HUES48 (cell line): ENCODE results near the gene ANK3.

Source experiments
- H3K27ac ChIP-seq: one replicate; pipeline ENCODE4 v1.7.0; 2013; ENCODE audit warnings: low read depth, low read length, inconsistent platforms
- H3K27me3 ChIP-seq: 2 replicates; pipeline ENCODE4 v1.6.1; 2013; ENCODE audit warnings: mild to moderate bottlenecking, low read length; ENCODE audit not compliant: control insufficient read depth, insufficient read depth
- H3K36me3 ChIP-seq: 2 replicates; pipeline ENCODE4 v1.6.1; 2013; ENCODE audit warnings: low read length; ENCODE audit not compliant: control insufficient read depth, insufficient read depth
- H3K4me1 ChIP-seq: 2 replicates; pipeline ENCODE4 v1.6.1; 2013; ENCODE audit warnings: mild to moderate bottlenecking, low read length; ENCODE audit not compliant: control insufficient read depth, insufficient read depth
- H3K4me3 ChIP-seq: 2 replicates; pipeline ENCODE4 v1.5.1; 2013; ENCODE audit warnings: mild to moderate bottlenecking, low read depth, low read length
- H3K9ac ChIP-seq: 2 replicates; pipeline ENCODE4 v1.6.1; 2013; ENCODE audit warnings: mild to moderate bottlenecking, low read depth, low read length, moderate library complexity
- H3K9me3 ChIP-seq: 2 replicates; pipeline ENCODE4 v1.6.1; 2013; ENCODE audit warnings: low read length; ENCODE audit not compliant: control insufficient read depth, insufficient read depth

The ANK3 gene

GRCh38 chr10:60138842-60139241 is 250.8 kb downstream of the ANK3 start:
- H3K9ac ChIP-seq, result peak overlapping the region; percentile 88
- H3K9me3 ChIP-seq, result no peaks in the 10 kb centered on the region
- H3K36me3 ChIP-seq, result peaks cover 21% of the 10 kb centered on the region
- peak overlapping the region; percentile 74 for H3K4me3 ChIP-seq
- no peaks in the 10 kb centered on the region for H3K27me3 ChIP-seq
- H3K4me1 ChIP-seq, result peaks cover 36% of the 10 kb centered on the region
- peak overlapping the region; percentile 91 for H3K27ac ChIP-seq

- H3K27me3 ChIP-seq, result no peaks in the 10 kb centered on the region
- H3K4me3 ChIP-seq, result peak overlapping the region; percentile 74; the same call in 1 of the 2 replicates
- H3K9ac ChIP-seq, result no peak overlapping the region
- H3K9me3 ChIP-seq, result no peaks in the 10 kb centered on the region
- peaks cover 27% of the 10 kb centered on the region for H3K36me3 ChIP-seq
- peak overlapping the region; percentile 91 for H3K27ac ChIP-seq
- peaks cover 36% of the 10 kb centered on the region for H3K4me1 ChIP-seq
These were observed 251.6 kb downstream of the ANK3 start for GRCh38 chr10:60138026-60138425.

GRCh38 chr10:60137292-60137992 is 252.2 kb downstream of the ANK3 start:
- peaks cover 36% of the 10 kb centered on the region for H3K4me1 ChIP-seq
- H3K27ac ChIP-seq, result no peak overlapping the region
- H3K27me3 ChIP-seq, result no peaks in the 10 kb centered on the region
- H3K4me3 ChIP-seq, result no peak overlapping the region
- no peaks in the 10 kb centered on the region for H3K9me3 ChIP-seq
- peaks cover 29% of the 10 kb centered on the region for H3K36me3 ChIP-seq
- H3K9ac ChIP-seq, result no peak overlapping the region

- Histone ChIP-seq H3K4me1 (peaks cover 31% of the 10 kb centered on the region), H3K4me3 (no peak overlapping the region), H3K36me3 (peaks cover 29% of the 10 kb centered on the region), H3K9ac (no peak overlapping the region), H3K27me3 (no peaks in the 10 kb centered on the region), H3K9me3 (no peaks in the 10 kb centered on the region), H3K27ac (no peak overlapping the region)
These were observed 254.7 kb downstream of the ANK3 start for GRCh38 chr10:60135020-60135419.

- no peaks in the 10 kb centered on the region for H3K27me3 ChIP-seq
- H3K4me3 ChIP-seq, result no peak overlapping the region
- H3K27ac ChIP-seq, result no peak overlapping the region
These were observed 255.1 kb downstream of the ANK3 start for GRCh38 chr10:60134548-60134947.

GRCh38 chr10:60130130-60130579 is 259.5 kb downstream of the ANK3 start:
- Histone ChIP-seq H3K27me3 (no peaks in the 10 kb centered on the region), H3K27ac (peak overlapping the region; percentile 46), H3K9me3 (no peaks in the 10 kb centered on the region), H3K36me3 (peaks cover 17% of the 10 kb centered on the region), H3K4me3 (no peak overlapping the region; the same call in 1 of the 2 replicates), H3K9ac (no peak overlapping the region), H3K4me1 (peaks cover 11% of the 10 kb centered on the region)

More at GRCh38 chr10:60134548-60134947, 255.1 kb downstream of the ANK3 start:
- Histone ChIP-seq H3K4me1 (peaks cover 34% of the 10 kb centered on the region), H3K9me3 (no peaks in the 10 kb centered on the region), H3K9ac (no peak overlapping the region), H3K36me3 (peaks cover 29% of the 10 kb centered on the region)

GRCh38 chr10:60125895-60126294 is 263.8 kb downstream of the ANK3 start:
- peaks cover 11% of the 10 kb centered on the region for H3K4me1 ChIP-seq
- no peaks in the 10 kb centered on the region for H3K9me3 ChIP-seq
- no peaks in the 10 kb centered on the region for H3K27me3 ChIP-seq
- H3K4me3 ChIP-seq, result no peak overlapping the region
- H3K36me3 ChIP-seq, result no peaks in the 10 kb centered on the region
- no peak overlapping the region for H3K27ac ChIP-seq
- H3K9ac ChIP-seq, result no peak overlapping the region

GRCh38 chr10:60124536-60124935 is 265.1 kb downstream of the ANK3 start:
- H3K36me3 ChIP-seq, result no peaks in the 10 kb centered on the region
- H3K9me3 ChIP-seq, result no peaks in the 10 kb centered on the region
- no peak overlapping the region for H3K4me3 ChIP-seq
- H3K9ac ChIP-seq, result no peak overlapping the region
- H3K27ac ChIP-seq, result no peak overlapping the region
- no peaks in the 10 kb centered on the region for H3K4me1 ChIP-seq
- H3K27me3 ChIP-seq, result no peaks in the 10 kb centered on the region

GRCh38 chr10:60123668-60124067 is 266.0 kb downstream of the ANK3 start:
- no peaks in the 10 kb centered on the region for H3K36me3 ChIP-seq
- no peaks in the 10 kb centered on the region for H3K9me3 ChIP-seq
- H3K27me3 ChIP-seq, result no peaks in the 10 kb centered on the region
- no peak overlapping the region for H3K9ac ChIP-seq
- H3K4me3 ChIP-seq, result no peak overlapping the region
- no peaks in the 10 kb centered on the region for H3K4me1 ChIP-seq
- no peak overlapping the region for H3K27ac ChIP-seq

- Histone ChIP-seq H3K27ac (no peak overlapping the region), H3K9me3 (no peaks in the 10 kb centered on the region)
These were observed 266.5 kb downstream of the ANK3 start for GRCh38 chr10:60123172-60123571.

GRCh38 chr10:60122190-60122589 is 267.5 kb downstream of the ANK3 start:
- no peaks in the 10 kb centered on the region for H3K36me3 ChIP-seq
- no peak overlapping the region for H3K27ac ChIP-seq
- no peak overlapping the region for H3K4me3 ChIP-seq
- H3K9ac ChIP-seq, result no peak overlapping the region
- H3K9me3 ChIP-seq, result no peaks in the 10 kb centered on the region
- no peaks in the 10 kb centered on the region for H3K4me1 ChIP-seq
- no peaks in the 10 kb centered on the region for H3K27me3 ChIP-seq

More at GRCh38 chr10:60123172-60123571, 266.5 kb downstream of the ANK3 start:
- no peaks in the 10 kb centered on the region for H3K27me3 ChIP-seq
- H3K36me3 ChIP-seq, result no peaks in the 10 kb centered on the region
- H3K9ac ChIP-seq, result no peak overlapping the region
- no peaks in the 10 kb centered on the region for H3K4me1 ChIP-seq
- no peak overlapping the region for H3K4me3 ChIP-seq
